Mesodermal cell (in vitro differentiated cells): ENCODE results near the gene UBN1.

ENCODE experiments used
- H3K27ac ChIP-seq: 2 replicates; pipeline ENCODE4 v1.7.0; 2013; ENCODE audit warnings: mild to moderate bottlenecking, low read depth, low read length, moderate library complexity; ENCODE audit not compliant: severe bottlenecking
- H3K36me3 ChIP-seq: 2 replicates; pipeline ENCODE4 v1.7.1; 2013; ENCODE audit warnings: mild to moderate bottlenecking, low read length, moderate library complexity; ENCODE audit not compliant: control insufficient read depth, insufficient read depth
- H3K4me1 ChIP-seq: one replicate; pipeline ENCODE4 v1.7.1; 2013; ENCODE audit warnings: mild to moderate bottlenecking, low read length; ENCODE audit not compliant: insufficient read depth, control insufficient read depth, poor library complexity, severe bottlenecking
- H3K4me3 ChIP-seq: 2 replicates; pipeline ENCODE4 v1.7.0; 2013; ENCODE audit warnings: low read length, control low read depth, mild to moderate bottlenecking; ENCODE audit not compliant: insufficient read depth, poor library complexity, severe bottlenecking; ENCODE audit errors: extremely low read depth
- H3K9me3 ChIP-seq: 2 replicates; pipeline ENCODE4 v1.7.1; 2013; ENCODE audit warnings: mild to moderate bottlenecking, low read length, moderate library complexity; ENCODE audit not compliant: control insufficient read depth
- WGBS, 2 experiments: methylation state at CpG; one replicate each; pipeline ENCODE4 v1.1.5; 2013; ENCODE audit warnings: missing lambda C conversion rate in 2 of 2; ENCODE audit not compliant: insufficient coverage in 2 of 2; 5-methylcytosine and 5-hydroxymethylcytosine counted together

UBN1 gene

DNA sequence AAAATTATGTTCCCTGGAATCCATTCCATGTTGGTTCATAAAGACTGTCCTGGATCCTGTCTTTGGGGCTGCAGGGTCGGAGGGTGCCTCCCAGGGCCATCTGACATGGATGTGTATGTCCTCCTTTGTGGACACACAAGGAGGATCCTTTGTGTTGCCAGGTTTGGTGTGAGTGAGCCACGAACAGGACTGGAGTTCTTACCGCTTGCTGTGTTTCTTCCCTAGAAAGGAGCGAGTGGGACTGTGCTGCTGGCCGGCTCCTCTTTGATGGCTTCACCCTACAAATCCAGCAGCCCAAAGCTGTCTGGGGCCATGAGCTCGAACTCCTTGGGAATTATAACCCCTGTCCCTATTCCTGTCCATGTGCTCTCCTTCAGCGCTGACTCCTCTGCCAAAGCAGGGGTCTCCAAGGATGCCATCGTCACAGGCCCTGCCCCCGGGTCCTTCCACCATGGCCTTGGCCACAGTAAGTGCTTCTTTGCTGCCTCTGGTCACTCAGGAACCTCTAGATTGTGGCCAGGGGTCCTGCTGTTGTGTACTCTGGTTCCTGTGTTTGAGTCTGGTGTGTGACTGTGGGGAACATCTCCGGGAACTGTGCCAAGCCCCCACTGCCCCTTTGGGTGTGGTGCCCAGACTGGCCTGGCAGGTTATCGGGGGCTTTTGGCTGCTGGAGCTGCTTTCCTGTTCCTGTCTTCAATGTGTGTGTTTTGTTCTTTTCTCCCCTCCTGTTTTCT is 29.5 kb downstream of the UBN1 start:
- Histone ChIP-seq H3K36me3 (peaks cover 97% of the 10 kb centered on the region), H3K4me3 (no peak overlapping the region), H3K27ac (no peak overlapping the region), H3K9me3 (no peaks in the 10 kb centered on the region), H3K4me1 (no peaks in the 10 kb centered on the region)
- WGBS, 2 experiments: 95 to 96% methylated on average over 10 of the region's 11 CpGs

- Histone ChIP-seq H3K36me3 (peaks cover 97% of the 10 kb centered on the region), H3K27ac (no peak overlapping the region), H3K4me1 (no peaks in the 10 kb centered on the region), H3K9me3 (no peaks in the 10 kb centered on the region), H3K4me3 (no peak overlapping the region)
- WGBS, 2 experiments: 96 to 97% methylated on average over 12 to 13 of the region's 14 CpGs
Measured at GRCh38 chr16:4877380-4877685, 30.1 kb downstream of the UBN1 start.

DNA sequence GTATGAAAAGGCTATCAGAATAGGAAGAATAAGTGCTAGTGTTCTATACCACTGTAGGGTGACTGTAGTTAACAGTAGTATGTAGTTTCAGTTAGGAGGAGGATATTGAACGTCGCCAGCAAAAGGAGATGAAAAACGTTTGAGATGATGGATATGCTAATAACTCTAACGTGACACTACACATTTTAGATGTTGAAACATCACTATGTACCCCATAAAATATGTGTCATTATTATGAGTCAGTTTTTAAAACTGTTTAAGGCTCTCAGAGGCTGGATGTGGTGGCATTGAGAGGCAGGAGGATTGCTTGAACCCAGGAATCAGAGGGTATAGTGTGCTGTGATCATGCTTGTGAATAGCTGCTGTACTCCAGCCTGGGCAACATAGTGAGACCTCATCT is 31.8 kb downstream of the UBN1 start:
- Histone ChIP-seq H3K9me3 (no peaks in the 10 kb centered on the region), H3K4me3 (no peak overlapping the region), H3K4me1 (no peaks in the 10 kb centered on the region), H3K36me3 (peaks cover 97% of the 10 kb centered on the region), H3K27ac (no peak overlapping the region)
- WGBS, 2 experiments: 100% methylated on average over 2 of the region's 4 CpGs; no CpG with 5 or more reads in 1 of the 2 experiments

- Histone ChIP-seq H3K9me3 (no peaks in the 10 kb centered on the region), H3K36me3 (peaks cover 95% of the 10 kb centered on the region), H3K4me3 (no peak overlapping the region), H3K4me1 (no peaks in the 10 kb centered on the region), H3K27ac (no peak overlapping the region)
- 94 to 95% methylated on average over 17 of the region's 17 CpGs for WGBS, 2 experiments
Measured at GRCh38 chr16:4880006-4880580, 32.8 kb downstream of the UBN1 start.

DNA sequence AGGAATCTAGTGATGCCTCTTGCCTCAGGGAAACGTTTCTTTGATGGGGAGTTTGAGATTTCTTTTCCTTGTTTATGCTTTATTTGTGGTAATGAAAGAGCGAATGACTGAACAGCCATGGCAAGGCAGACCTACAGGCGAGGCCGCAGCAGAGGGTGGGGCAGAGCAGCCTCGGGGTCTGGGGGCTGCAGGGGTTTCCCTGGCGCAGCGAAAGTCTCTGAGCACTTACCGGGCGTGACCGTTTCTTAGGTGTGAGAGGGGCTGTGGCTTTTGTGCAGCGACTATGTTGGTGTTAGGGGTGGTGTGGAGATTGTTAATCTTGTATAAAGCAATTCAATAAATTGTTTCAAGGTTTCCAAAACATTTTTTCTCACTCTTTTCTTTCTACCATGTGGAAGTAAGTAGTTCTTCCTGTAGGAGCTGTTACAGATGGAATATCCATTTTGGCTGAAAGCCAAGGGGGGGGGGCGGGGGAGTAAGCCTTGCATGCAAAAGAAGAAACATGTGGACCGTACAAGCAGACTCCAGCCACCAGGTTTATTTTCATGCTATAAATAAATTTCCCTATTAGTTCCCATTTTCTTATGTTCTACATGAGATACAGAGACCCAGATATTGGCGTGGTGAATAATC is 34.8 kb downstream of the UBN1 start:
- 97% methylated on average over 9 to 10 of the region's 14 CpGs for WGBS, 2 experiments

GRCh38 chr16:4882633-4883285 is 35.5 kb downstream of the UBN1 start:
- 95 to 98% methylated on average over 11 of the region's 11 CpGs for WGBS, 2 experiments
- no peak overlapping the region for H3K27ac ChIP-seq
- H3K9me3 ChIP-seq: no peaks in the 10 kb centered on the region
- H3K4me3 ChIP-seq: no peak overlapping the region
- no peaks in the 10 kb centered on the region for H3K4me1 ChIP-seq
- peaks cover 94% of the 10 kb centered on the region for H3K36me3 ChIP-seq

More for the DNA sequence above, 34.8 kb downstream of the UBN1 start:
- Histone ChIP-seq H3K4me1 (no peaks in the 10 kb centered on the region), H3K4me3 (no peak overlapping the region), H3K27ac (no peak overlapping the region), H3K9me3 (no peaks in the 10 kb centered on the region), H3K36me3 (peaks cover 93% of the 10 kb centered on the region)

GRCh38 chr16:4883501-4883900 is 36.2 kb downstream of the UBN1 start:
- Histone ChIP-seq H3K4me1 (no peaks in the 10 kb centered on the region), H3K9me3 (no peaks in the 10 kb centered on the region), H3K27ac (no peak overlapping the region), H3K36me3 (peaks cover 92% of the 10 kb centered on the region), H3K4me3 (no peak overlapping the region)
- 96 to 99% methylated on average over 23 to 25 of the region's 25 CpGs for WGBS, 2 experiments

DNA sequence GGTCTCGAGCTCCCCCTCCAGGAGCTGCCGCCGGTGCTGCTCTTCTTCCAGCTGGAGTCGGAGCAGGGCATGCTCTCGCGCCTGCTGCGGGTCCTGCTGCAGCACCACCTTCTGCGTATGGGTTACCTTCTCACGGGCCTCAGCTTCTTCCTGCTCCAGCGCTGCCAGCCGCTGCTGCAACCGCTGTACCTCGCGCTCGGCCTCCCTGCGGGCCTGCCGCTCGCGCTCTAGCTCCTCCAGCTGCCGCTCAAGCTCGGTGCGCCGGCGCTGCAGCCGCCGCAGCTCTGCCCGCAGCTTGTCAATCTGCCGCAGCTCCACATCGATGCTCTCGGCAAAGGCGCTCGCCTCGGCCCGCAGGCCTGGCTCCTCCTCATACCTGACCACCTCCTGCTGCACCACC is 36.9 kb downstream of the UBN1 start:
- Histone ChIP-seq H3K4me1 (no peaks in the 10 kb centered on the region), H3K4me3 (no peak overlapping the region), H3K9me3 (no peaks in the 10 kb centered on the region), H3K27ac (no peak overlapping the region), H3K36me3 (peaks cover 89% of the 10 kb centered on the region)
- WGBS, 2 experiments: 94 to 96% methylated on average over 34 of the region's 34 CpGs

- H3K4me3 ChIP-seq: no peak overlapping the region
- WGBS, 2 experiments: 94 to 97% methylated on average over 39 to 45 of the region's 45 CpGs
- H3K27ac ChIP-seq: no peak overlapping the region
- no peaks in the 10 kb centered on the region for H3K9me3 ChIP-seq
- no peaks in the 10 kb centered on the region for H3K4me1 ChIP-seq
- peaks cover 80% of the 10 kb centered on the region for H3K36me3 ChIP-seq
Measured at GRCh38 chr16:4884972-4885874, 37.9 kb downstream of the UBN1 start.

DNA sequence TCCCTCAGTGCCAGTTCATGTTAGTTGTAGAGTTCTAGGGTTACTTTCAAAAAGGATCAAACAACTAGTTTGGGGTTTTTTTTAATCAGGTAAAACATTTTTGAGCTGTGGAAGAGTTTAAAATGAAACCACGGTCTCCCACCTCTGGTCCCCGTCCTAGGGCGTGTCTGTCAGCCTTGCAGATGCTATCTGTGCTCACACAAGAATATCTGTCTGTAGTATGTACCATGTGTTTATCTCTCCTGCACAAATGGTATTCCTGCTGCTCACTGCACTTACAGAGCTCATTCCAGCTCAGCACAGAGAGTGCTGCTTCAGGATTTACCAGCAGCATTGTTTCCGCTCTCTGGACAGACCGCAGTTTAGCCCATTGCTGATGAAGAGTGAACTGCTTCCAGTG is 38.9 kb downstream of the UBN1 start:
- Histone ChIP-seq H3K27ac (no peak overlapping the region), H3K9me3 (no peaks in the 10 kb centered on the region), H3K4me3 (no peak overlapping the region), H3K36me3 (peaks cover 73% of the 10 kb centered on the region), H3K4me1 (no peaks in the 10 kb centered on the region)
- 93 to 100% methylated on average over 4 to 5 of the region's 5 CpGs for WGBS, 2 experiments
